Keratinocyte (primary cell): ENCODE results near the gene TCERG1L.

Experiments
- CTCF ChIP-seq, 3 experiments: IDR thresholded peaks in 1 of 3; conservative IDR thresholded peaks in 1 of 3; optimal IDR thresholded peaks in 1 of 3; 2 replicates in 2 of 3; 3 replicates in 1 of 3; pipeline versions ENCODE3 to v1.5.1; 2011; ENCODE audit warnings: low read length in 3 of 3, mild to moderate bottlenecking in 3 of 3, moderate library complexity in 2 of 3, control low read depth in 1 of 3, inconsistent platforms in 1 of 3; ENCODE audit not compliant: insufficient read depth in 2 of 3; ENCODE audit errors: extremely low read depth in 1 of 3
- EZH2 ChIP-seq: IDR thresholded peaks from one replicate; pipeline ENCODE4 v1.6.1; 2012; ENCODE audit warnings: inconsistent platforms, mild to moderate bottlenecking, low read length, moderate library complexity

DNA sequence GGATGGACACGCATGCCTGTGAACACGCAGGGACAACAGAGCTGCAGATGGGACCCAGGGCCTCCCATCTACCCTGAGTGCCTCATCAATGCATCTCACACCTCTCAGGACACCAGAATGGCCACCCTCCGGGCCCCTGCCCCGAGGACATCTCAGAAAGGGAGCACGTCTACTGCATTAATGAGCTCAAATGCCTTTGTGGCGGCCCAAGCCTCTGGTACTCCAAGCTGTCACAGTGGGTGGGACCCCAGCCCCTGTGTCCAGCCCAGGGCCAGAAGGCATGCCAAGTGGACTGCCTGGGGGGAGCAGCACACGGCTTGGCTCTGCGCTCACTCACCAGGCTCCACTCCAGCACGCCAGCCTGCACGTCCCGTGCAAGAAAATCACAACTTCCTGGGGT, 52.0 kb downstream of the TCERG1L start:
- TF ChIP-seq CTCF (optimal IDR thresholded peaks at IDR 0.05 in 1 of 3, IDR thresholded peaks at IDR 0.05 in 1 of 3, conservative IDR thresholded peaks at IDR 0.05 in 1 of 3; ENCODE audit: extremely low read depth in 1 of 3, insufficient read depth in 2 of 3, low read length in 3 of 3), result no peak
- no peak for TF ChIP-seq EZH2
